Suprapubic skin (tissue), 4 donors: ENCODE measurements around the gene CEBPE.

ENCODE experiments used
- CTCF ChIP-seq, 2 donors: fragments of 200-600 bp in 1 of 2; fragments of 450-650 bp in 1 of 2; sonication (generic) in 1 of 2; IDR thresholded peaks; one replicate each; pipeline ENCODE4 v1.5.1; 2016 to 2019; ENCODE audit warnings: antibody characterized with exemption in 2 of 2, mild to moderate bottlenecking in 1 of 2, moderate library complexity in 1 of 2
- EP300 ChIP-seq: sonication (generic); formaldehyde crosslinking; IDR thresholded peaks from one replicate; pipeline ENCODE4 v1.6.1; 2017; ENCODE audit warnings: antibody characterized with exemption
- POLR2A ChIP-seq, 2 donors: fragments of 450-650 bp; IDR thresholded peaks; one replicate each; pipeline ENCODE4 v1.6.1; 2017; ENCODE audit warnings: antibody characterized with exemption in 2 of 2, mild to moderate bottlenecking in 2 of 2, moderate library complexity in 2 of 2
- POLR2AphosphoS5 ChIP-seq, 3 donors: sonication (generic); formaldehyde crosslinking; IDR thresholded peaks; one replicate each; pipeline ENCODE4 v1.6.1; 2017; ENCODE audit warnings: antibody characterized with exemption in 3 of 3

- TF ChIP-seq POLR2A (IDR thresholded peaks at IDR 0.05) (no peak), CTCF (IDR thresholded peaks at IDR 0.05) (no peak), EP300 (no peak), POLR2AphosphoS5 (IDR thresholded peaks at IDR 0.05) (no peak)
These were observed 29.7 kb upstream of the CEBPE start for GRCh38 chr14:23148591-23149249.
